ENCODE data around the gene C12orf60.
"Not testable (repeated sequence)": the region's sequence is repeated elsewhere in the genome, so short reads cannot be mapped to it uniquely, and the experiment has no call there.

Gene C12orf60, protein sequence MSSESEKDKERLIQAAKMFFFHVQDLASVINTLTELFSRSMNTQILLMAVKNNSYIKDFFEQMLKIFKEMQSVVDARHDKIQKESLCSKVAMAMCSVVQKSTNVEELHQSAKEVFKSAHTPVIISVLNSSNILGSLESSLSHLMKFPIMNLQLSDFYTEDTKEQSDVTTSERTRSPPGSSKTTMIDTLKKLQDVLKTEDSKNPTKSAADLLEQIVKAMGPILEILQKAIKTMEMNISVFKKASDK

DNA sequence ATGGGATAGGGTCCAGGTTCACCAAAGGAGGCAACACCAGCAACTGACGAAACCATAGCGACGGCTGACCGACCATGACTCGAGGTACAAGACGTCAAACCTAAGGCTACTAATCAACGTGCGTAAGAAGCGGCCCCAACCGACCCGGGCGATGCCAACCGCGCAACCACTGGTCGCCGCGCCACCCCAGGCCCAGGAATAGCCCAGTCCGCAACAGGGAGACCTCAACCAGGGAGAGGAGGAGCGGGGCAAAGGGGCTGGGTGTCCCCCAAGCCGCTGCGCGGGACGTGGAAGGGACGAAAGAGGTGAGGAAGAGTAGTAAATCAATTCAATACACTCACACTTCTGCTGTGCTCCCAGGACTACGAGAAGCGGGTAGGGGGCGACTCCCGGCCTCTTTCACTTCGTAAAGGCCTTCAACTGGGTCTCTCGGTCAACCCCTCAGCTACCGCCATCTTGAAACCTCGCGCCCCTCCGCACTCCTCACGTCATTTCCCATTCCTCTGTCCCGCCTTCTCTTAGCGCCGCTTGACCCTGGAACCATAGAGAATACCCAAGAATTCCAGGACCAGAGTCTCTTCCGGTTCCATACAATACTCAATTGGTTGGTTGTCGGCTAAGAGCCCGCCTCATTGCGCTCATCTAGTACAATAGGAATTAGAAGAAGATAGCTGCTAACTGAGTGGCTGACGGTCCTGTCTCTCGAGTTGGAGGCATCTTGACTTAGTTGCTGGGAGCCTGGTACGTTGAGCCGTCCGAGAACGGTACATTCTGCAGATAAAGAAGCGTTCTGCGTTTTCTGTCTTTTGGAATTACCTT, at the start of gene C12orf60, which contains the start of gene WBP11:
Gene C12orf60 (plus strand): TSS at position 660 of the 819 bp plus-strand sequence. CDS start 19,266 bp downstream, outside the sequence.
Gene WBP11 (minus strand): TSS at position 468 of the 819 bp plus-strand sequence. CDS start 2,095 bp downstream, outside the sequence.
- peak; percentile 59 to 75 for DNase-seq (ENCODE audit: low read depth in 2 of 2)

DNA sequence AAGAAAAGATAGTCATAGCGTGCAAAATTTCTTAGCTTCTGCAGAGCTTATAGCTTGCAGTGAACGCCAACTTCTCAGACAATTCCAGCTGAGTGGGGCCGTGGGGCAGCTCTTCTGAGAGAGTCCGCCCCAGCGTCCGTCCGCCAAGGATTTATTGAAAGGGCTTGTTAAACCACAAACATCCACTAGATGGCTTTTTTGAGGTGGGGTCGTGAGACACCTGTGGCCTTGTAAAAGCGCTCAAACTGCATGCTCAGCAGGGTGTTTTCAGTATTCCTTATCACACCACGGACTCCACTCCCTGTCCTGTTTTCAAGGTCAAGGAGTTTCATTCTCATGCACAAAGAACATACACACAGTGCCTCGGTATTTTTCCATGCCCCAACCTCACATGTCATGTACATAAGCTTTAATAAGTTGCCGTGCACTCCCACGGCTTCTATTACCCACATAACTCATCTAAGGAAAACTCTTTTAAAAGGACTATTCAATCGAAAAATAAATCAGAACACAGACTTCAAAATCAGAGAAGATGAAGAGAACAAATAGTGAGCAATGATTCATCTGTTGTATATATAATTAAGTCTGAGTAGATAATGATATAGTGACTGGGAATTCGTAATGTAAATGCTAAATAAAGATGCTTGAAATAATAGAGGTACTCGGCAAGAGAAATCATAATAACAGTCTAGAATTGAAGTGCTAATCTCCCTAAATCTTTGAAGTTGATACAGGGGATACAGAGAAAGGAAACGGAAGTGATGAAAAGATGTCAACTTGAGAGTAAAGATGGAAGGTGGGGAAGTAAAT, 46.9 kb upstream of the C12orf60 start:
- DNase-seq (ENCODE audit: low read depth in 2 of 2), result no peak

DNA sequence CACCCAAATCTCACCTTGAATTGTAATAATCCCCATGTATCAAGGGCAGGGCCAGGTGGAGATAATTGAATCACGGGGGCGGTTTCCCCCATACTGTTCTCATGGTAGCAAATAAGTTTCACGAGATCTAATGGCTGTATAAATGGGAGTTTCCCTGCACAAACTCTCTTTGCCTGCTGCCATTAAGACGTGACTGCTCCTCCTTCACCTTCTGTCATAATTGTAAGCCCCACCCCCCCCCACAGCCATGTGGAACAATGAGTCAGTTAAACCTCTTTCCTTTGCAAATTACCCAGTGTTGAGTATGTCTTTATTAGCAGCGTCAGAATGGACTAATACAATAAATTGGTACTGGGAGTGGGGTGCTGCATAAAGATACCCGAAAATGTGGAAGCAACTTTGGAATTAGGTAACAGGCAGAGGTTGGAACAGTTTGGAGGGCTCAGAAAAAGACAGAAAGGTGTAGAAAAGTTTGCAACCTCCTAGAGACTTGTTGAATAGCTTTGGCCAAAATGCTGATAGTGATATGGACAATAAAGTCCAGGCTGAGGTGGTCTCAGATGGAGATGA, 43.7 kb upstream of the C12orf60 start:
- DNase-seq (ENCODE audit: low read depth in 2 of 2), result not testable (repeated sequence)

DNA sequence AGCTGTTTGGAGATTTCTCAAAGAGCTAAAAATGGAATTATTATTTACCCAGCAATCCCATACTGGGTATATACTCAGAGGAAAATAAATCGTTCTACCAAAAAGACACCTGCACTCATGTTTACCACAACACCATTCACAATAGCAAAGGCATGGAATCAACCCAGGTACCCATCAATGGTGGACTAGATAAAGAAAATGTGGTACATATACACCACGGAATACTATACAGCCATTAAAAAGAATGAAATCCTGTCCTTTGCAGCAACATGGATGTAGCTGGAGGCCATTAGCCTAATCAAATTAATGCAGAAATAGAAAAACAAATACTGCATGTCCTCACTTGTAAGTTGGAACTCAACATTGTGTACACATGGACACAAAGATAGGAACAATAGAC, 38.1 kb upstream of the C12orf60 start:
- DNase-seq (ENCODE audit: low read depth in 2 of 2), result no peak

DNA sequence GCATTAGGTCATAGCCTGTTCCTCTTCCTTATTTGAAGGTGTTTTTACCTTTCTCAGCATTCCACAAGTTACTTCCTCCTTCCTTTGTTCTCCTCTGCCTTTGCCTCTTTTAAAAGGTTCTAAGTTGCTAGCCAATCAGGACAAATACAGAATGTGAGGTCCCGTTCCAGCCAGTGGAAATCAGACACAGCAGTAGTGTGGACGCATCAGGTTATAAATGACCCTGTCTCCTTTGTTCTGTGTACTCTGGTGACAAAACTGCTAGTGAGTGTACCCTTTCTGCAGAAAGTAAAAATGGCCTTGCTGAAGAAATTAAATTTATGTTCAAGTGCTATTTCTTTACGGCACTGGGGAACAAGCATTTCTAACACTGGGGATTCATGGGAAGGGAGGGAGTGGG, 37.5 kb upstream of the C12orf60 start:
- not testable (repeated sequence) for DNase-seq (ENCODE audit: low read depth in 2 of 2)

DNA sequence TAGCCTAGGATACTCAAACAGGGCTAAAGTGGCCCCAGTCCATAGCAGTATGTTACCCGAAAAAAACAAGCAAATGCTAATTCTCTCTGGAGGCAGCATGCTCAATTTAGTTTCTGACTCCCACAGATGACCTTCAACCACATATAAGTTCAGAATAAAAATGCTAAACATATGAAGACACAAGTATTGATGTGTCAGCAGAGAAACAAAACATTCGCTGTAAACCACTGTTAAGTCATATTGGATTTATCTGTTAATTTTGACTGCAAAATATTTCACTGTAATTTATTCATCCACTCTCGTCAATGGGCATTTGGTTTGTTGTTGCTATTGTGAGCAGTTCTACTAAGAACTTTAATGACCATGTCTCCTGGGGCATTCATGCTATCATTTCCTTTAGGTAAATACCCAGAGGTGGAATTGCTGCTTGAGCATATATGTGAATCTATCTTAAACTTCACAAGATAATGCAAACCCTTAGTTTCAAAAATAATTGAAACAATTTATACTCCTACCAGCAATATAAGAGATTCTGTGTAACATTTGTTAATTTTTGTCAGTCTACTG, 36.7 kb upstream of the C12orf60 start:
- DNase-seq (ENCODE audit: low read depth in 2 of 2), result no peak

DNA sequence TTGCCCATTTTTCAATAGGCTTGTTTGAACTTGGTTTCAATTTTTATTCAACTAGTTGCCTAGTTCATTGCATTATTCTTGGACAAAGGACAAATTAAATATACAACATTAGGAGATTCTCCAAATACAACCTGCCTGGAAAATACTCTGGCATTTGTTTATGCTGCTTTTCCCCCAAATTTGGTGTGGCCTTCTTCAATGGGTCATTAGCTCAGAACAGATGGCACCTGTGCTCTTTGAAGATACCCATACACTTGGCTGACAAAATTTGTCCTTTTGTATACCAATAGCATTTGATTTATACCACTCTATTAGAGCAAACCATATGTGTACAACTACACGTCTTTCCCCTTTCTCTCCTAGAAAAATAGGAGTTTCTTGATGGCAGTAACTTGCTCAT, 35.9 kb upstream of the C12orf60 start:
- no peak for DNase-seq (ENCODE audit: low read depth in 2 of 2)

DNA sequence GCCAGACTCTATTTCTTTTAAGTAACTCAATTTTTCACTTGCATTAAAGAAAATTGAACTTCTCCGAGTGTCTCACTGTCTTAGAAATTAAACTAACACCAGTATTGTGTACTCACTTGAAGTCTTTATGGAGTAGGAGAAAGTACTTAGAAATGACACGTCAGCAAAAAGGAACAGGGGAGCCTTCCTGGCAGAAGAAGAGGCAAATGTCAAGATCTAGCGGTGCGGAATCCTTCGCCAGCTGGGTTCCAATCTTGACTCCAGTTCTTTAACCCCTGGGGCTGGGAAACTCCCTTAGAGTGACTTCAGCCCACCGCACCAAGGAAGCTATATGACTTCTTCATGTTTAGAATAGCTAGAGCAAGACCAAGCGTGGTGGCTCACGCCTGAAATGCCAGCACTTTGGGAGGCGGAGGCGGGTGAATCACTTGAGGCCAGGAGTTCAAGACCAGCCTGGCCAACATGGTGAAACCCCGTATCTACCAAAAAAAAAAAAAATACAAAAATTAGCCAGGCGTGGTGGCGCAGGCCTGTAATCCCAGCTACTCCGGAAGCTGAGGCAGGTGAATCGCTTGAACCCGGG, 34.6 kb upstream of the C12orf60 start:
- DNase-seq (ENCODE audit: low read depth in 2 of 2), result no peak

DNA sequence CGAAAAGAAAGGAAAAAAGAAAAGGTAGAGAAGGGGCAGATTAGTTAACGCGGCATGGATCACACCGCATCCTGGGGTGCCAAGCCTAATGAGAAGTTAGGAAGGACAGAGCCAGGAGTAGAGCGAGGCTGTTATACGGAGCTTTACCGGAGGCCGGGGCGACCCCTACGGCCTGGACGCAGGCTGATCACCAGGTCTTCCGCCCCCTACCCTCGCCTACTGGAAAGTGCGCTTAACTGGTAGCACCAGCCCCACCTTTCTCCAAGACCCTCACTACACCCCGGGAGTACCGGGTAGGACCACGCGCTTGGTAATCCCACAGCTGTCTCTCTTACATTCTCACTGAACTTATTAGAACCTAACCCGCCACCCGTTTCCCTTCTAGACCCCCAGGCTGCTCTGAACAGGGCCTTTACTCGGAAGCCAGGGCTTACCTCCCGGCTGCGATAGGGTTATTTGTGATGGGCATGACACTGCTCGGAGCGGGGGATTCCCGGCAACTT, 34.0 kb upstream of the C12orf60 start:
- no peak for DNase-seq (ENCODE audit: low read depth in 2 of 2)

DNA sequence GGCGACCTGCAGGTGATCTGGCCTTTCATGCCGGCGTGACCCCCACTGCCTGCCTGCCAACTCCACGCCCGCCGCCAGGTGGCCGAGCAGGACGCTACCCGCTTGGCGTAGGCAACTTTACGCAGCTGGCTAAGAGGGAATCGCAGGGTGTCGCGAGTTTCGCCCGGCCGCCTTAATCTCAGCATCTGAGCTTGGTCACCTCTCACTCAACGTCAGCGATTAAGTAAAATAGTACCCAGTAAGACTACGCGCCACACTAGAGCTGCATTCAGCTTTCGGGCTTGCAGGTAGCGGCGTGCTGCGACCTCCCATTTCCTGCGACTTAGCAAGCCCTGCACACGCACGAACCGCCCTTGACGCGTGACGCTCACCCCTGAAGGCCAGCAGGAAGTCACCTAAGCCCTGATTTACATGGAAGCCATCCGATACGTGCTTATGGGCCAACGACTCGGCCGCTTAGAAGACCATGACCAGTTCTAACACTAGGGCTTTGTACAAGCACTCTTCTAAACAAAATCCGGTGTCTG, 33.4 kb upstream of the C12orf60 start:
- peak; percentile 62 to 77 for DNase-seq (ENCODE audit: low read depth in 2 of 2)

DNA sequence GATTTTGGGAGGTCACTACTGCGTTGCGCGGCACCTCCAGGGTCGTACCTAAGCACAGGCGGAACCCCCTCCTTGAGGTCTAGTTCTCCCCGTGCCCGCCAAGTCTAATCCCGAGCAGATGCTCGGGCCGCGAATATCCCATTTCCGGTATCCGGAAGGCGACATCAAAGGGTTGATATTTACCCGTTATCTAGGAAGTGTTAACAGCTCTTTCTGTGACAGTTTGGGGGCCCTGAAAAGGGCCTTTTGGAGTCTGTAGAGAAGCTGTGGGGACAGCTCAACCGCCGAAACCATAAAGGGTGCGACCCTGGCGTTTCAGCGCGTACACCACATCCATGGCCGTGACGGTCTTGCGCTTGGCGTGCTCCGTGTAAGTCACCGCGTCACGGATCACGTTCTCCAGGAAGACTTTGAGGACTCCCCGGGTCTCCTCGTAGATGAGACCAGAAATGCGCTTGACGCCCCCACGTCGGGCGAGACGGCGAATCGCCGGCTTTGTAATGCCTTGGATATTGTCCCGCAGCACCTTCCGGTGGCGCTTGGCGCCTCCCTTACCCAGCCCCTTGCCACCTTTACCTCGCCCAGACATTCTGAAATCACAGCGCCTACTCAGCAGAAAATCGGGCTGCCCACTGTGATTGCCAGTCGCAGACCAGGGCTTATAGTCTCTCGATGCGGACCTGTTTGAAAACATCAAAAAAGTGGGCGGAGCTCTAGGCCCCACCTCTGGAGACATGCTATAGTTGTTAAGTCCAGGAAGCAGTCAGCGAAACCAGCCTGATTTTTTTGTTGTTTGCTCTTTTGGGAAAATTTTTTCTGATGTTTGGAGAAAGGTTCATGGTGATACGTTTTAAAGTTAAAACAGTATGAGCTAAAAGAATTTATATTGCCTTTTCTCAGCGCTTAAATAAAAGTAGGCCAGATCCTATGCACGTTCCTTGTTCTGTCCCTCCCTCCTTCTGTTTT, 32.7 kb upstream of the C12orf60 start:
- peak; percentile 90 for DNase-seq (ENCODE audit: low read depth in 2 of 2)

DNA sequence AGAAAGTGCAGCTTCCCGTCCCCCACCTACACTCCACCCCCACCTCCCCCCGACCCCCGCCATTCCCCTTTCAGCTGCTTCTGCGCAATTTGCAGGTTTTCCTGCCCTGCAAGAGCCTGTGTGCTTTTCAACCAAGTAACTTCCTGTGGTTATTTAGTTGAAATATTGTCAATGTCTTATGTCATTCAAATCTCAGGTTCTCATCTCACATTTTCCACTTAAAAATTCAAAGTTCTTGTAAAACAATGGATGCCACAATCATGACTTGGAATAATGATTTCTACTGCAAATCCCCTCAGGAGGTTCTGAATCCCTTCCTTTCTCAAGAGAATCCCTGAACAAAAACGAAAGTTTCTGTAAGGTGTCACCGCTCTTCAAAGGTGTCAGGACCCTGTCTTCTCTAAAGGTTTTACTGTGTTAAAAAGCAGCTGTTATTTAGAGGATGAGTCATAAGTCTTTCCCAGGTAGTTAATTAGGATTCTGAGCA, 31.8 kb upstream of the C12orf60 start:
- no peak for DNase-seq (ENCODE audit: low read depth in 2 of 2)

DNA sequence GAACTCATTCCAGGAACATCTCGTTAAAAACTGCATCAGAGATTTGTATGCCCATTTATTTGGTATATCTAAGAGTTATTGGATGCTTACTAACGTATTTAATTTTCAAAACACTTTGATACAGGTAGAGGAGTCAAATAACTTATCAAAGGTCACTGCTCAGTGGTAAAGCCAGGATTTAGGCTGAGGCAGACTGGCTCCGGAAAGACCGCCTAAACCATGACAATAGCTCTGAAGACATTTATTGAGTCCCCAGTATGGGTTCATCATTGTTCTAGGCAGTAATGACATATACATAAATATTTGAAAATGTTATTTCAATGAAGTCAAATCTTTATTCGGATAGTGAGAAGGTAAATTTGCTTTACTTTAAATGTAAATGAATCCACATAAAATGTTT, 30.5 kb upstream of the C12orf60 start:
- DNase-seq (ENCODE audit: low read depth in 2 of 2), result no peak

DNA sequence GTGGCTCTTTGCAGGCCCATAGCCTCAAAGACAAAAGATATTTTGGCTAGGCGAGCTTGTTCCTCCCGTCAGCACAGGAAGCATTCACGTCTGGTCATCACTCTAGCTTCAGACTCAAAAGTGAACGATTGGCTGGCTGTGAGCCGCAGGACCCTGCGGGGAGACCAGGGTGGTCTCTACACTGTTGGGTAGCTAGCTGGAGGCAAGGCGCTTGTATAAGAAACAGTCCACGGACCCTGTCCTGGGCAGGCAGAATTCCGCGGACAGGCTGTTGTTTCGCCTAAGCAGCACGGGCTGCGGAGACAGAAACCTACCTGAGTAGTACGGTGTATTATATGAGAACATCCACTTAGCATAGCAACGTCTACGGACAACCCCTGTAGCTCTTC, 29.8 kb upstream of the C12orf60 start:
- DNase-seq (ENCODE audit: low read depth in 2 of 2), result no peak

DNA sequence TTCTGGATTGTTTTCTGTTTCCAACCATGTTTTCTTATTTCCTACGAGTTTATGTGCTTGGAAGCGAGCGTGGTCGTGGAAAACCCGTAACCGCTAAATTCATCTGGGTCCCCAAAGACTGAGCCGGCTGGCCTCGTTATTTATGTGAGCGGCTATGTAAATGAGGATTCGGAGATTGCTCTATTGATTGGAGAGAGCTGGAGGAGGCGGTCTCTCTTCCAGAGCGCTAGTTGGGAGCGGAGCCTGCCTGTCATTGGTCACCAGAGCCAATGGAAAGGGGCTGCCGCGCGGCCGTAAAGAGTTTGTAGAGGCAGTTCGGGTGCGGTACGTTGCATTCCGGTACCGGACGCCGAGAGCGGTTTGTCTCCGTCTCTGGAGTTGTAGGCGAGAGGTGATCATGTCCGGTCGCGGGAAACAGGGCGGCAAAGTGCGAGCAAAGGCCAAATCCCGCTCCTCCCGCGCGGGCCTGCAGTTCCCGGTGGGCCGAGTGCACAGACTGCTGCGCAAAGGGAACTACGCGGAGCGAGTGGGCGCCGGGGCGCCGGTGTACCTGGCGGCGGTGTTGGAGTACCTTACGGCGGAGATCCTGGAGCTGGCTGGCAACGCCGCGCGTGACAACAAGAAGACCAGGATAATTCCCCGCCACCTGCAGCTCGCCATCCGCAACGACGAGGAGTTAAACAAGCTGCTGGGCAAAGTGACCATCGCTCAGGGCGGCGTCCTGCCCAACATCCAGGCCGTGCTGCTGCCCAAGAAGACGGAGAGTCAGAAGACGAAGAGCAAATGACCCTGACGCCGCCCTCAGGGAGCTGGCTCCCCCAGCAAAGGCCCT, 29.2 kb upstream of the C12orf60 start:
- peak; percentile 65 to 75 for DNase-seq (ENCODE audit: low read depth in 2 of 2)

DNA sequence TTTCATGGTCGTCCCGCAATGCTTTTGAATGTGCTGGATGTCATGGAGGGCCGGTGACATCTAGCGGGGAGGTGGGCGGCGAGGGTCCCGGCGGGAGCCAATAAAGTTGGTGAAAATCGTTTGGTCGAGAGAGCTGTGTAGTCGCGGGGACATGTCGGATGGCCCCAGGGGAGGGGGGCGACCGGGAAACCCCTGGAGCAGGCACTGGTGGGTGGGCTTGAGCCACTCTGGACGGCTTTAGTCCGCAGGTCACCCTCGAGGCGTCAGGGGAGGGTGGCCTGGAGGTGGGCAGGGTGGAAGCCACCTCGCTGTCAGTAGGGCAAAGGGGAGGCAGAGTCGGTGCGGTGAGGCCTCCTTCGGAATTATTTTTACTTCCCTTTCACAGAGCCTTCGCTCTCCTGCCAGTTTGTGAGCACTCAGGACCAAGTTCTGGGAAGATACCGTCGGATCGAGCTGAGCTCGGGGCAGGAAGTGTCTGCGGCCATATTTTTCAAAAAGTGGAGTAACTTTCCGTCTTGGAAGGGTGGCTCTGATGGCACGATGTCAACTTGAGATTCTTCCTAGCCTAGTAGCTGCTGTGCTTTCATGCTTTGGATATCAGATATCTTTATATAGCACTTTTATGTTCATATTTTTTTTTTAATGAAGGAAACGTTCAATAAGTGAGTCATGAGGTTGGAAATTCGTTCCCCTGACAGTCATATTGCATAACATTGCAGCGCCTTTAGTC, 28.4 kb upstream of the C12orf60 start:
- DNase-seq (ENCODE audit: low read depth in 2 of 2), result no peak

DNA sequence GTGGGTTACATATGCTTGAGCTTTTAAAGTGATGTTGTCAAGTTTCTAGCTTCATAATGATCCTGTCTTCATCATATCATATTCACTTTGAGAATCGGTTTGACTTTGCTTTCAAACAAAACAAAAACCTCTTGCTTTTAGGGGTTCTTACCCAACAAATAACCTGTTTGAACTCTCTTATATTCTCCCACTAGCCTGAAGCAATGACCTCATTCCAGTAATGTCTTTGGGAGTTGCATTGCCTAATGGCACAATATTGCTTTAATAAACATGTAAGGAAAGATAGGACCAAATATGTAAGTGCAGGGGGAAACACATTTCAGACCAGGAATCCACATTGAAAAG, 27.9 kb upstream of the C12orf60 start:
- DNase-seq (ENCODE audit: low read depth in 2 of 2), result no peak
